ENCODE measurements around the gene DTNBP1. TPM values are rescaled to one million over a fixed set of nuclear protein-coding genes. Genes with fewer than 3 reads are reported as not detected.

DTNBP1 gene
- total RNA-seq, 1 donor from 2014 or later = 19.2 TPM

GRCh38 chr6:15484821-15485220, 178.0 kb downstream of the DTNBP1 start:
- intact Hi-C loops (cut with micrococcal nuclease) = loop anchor here (10.0 kb wide), 1 partner anchor 250 kb away; no protein-coding TSS in a partner anchor
- peaks cover 24% of the 10 kb centered on the region for H3K36me3 ChIP-seq
- no peak overlapping the region for H3K27ac ChIP-seq (replicated peaks)
- H3K27me3 ChIP-seq (ENCODE audit: low read depth) = no peaks in the 10 kb centered on the region
- DNase-seq = no peak
- peaks cover 48% of the 10 kb centered on the region for H3K4me1 ChIP-seq
- H3K4me3 ChIP-seq = no peak overlapping the region
- no peak for TF ChIP-seq CTCF (IDR thresholded peaks at IDR 0.05; ENCODE audit: borderline replicate concordance)
- H3K9me3 ChIP-seq (replicated peaks) = no peaks in the 10 kb centered on the region

GRCh38 chr6:15484140-15484539, 178.7 kb downstream of the DTNBP1 start:
- H3K4me3 ChIP-seq = no peak overlapping the region
- peaks cover 54% of the 10 kb centered on the region for H3K4me1 ChIP-seq
- H3K9me3 ChIP-seq (replicated peaks) = no peaks in the 10 kb centered on the region
- no peak overlapping the region for H3K27ac ChIP-seq (replicated peaks)
- intact Hi-C loops (cut with micrococcal nuclease) = loop anchor here (10.0 kb wide), 1 partner anchor 249 kb away; no protein-coding TSS in a partner anchor
- no peak for DNase-seq
- H3K36me3 ChIP-seq = peaks cover 21% of the 10 kb centered on the region
- TF ChIP-seq CTCF (IDR thresholded peaks at IDR 0.05; ENCODE audit: borderline replicate concordance) = no peak
- H3K27me3 ChIP-seq (ENCODE audit: low read depth) = no peaks in the 10 kb centered on the region

- H3K9me3 ChIP-seq (replicated peaks) = no peaks in the 10 kb centered on the region
- intact Hi-C loops (cut with micrococcal nuclease) = loop anchor here (10.0 kb wide), 1 partner anchor 248 kb away; no protein-coding TSS in a partner anchor
- peaks cover 11% of the 10 kb centered on the region for H3K36me3 ChIP-seq
- H3K27me3 ChIP-seq (ENCODE audit: low read depth) = no peaks in the 10 kb centered on the region
- H3K27ac ChIP-seq (replicated peaks) = no peak overlapping the region
- peaks cover 55% of the 10 kb centered on the region for H3K4me1 ChIP-seq
- no peak for DNase-seq
- TF ChIP-seq CTCF (IDR thresholded peaks at IDR 0.05; ENCODE audit: borderline replicate concordance) = no peak
- H3K4me3 ChIP-seq = no peak overlapping the region
These were observed 179.8 kb downstream of the DTNBP1 start for GRCh38 chr6:15483060-15483459.

- no peak for DNase-seq
- Histone ChIP-seq H3K9me3 (replicated peaks) (no peaks in the 10 kb centered on the region), H3K4me1 (peaks cover 70% of the 10 kb centered on the region), H3K4me3 (no peak overlapping the region), H3K27me3 (ENCODE audit: low read depth) (no peaks in the 10 kb centered on the region), H3K36me3 (no peaks in the 10 kb centered on the region), H3K27ac (replicated peaks) (no peak overlapping the region)
- TF ChIP-seq CTCF (IDR thresholded peaks at IDR 0.05; ENCODE audit: borderline replicate concordance) = no peak
- intact Hi-C loops (cut with micrococcal nuclease) = loop anchor here (10.0 kb wide), 1 partner anchor 247 kb away; no protein-coding TSS in a partner anchor
These were observed 181.2 kb downstream of the DTNBP1 start for GRCh38 chr6:15481390-15482291.

- Histone ChIP-seq H3K4me1 (peaks cover 74% of the 10 kb centered on the region), H3K4me3 (no peak overlapping the region), H3K27me3 (ENCODE audit: low read depth) (no peaks in the 10 kb centered on the region), H3K27ac (replicated peaks) (no peak overlapping the region), H3K36me3 (no peaks in the 10 kb centered on the region), H3K9me3 (replicated peaks) (no peaks in the 10 kb centered on the region)
- no peak for DNase-seq
- no peak for TF ChIP-seq CTCF (IDR thresholded peaks at IDR 0.05; ENCODE audit: borderline replicate concordance)
- intact Hi-C loops (cut with micrococcal nuclease) = loop anchor here (10.0 kb wide), 1 partner anchor 246 kb away; no protein-coding TSS in a partner anchor
These were observed 182.3 kb downstream of the DTNBP1 start for GRCh38 chr6:15480525-15480924.

All from left ventricle myocardium inferior (tissue), 1 donor.